Psoas muscle (tissue), 8 donors: ENCODE measurements around the gene ZGPAT. TPM values are rescaled to one million over a fixed set of nuclear protein-coding genes. Genes with fewer than 3 reads are reported as not detected.

Experiments
- ATAC-seq, 4 donors: fragments of 200-7000 bp; cut with Tn5 transposase; one replicate each; pipeline ENCODE4 v1.9.1; 2020; ENCODE audit warnings: moderate library complexity in 3 of 4, mild to moderate bottlenecking in 2 of 4
- DNase-seq, 2 donors: peaks; one replicate each; pipeline ENCODE4 v3.0.0-alpha.2; 2020
- H3K27ac ChIP-seq: fragments of 200-600 bp; one replicate; pipeline ENCODE4 v1.8.0; 2022
- H3K27me3 ChIP-seq, 3 donors: fragments of 200-600 bp in 1 of 3; one replicate each; pipeline versions ENCODE4 v1.6.1 to v1.8.0; 2013 to 2022; ENCODE audit warnings: low read length in 2 of 3, mild to moderate bottlenecking in 2 of 3, moderate library complexity in 1 of 3; ENCODE audit not compliant: insufficient read depth in 3 of 3
- H3K36me3 ChIP-seq, 2 donors: fragments of 200-600 bp in 1 of 2; one replicate each; pipeline versions ENCODE4 v1.6.1 to v1.8.0; 2013 to 2022; ENCODE audit warnings: low read depth in 1 of 2, mild to moderate bottlenecking in 1 of 2, moderate library complexity in 1 of 2; ENCODE audit not compliant: insufficient read depth in 1 of 2
- H3K4me1 ChIP-seq: fragments of 200-600 bp; one replicate; pipeline ENCODE4 v1.8.0; 2022
- H3K4me3 ChIP-seq: fragments of 200-600 bp; one replicate; pipeline ENCODE4 v1.8.0; 2022; ENCODE audit warnings: mild to moderate bottlenecking
- H3K9me3 ChIP-seq: fragments of 200-600 bp; one replicate; pipeline ENCODE4 v1.8.0; 2022
- CTCF ChIP-seq: fragments of 200-600 bp; IDR thresholded peaks from one replicate; pipeline ENCODE4 v1.8.0; 2022; ENCODE audit warnings: antibody characterized with exemption
- WGBS, 3 donors: extraction: QIAGEN DNeasy Blood & Tissue Kit; methylation state at CpG; one replicate each; pipeline versions ENCODE4 v1.1.6 to v1.1.7; 2013; 5-methylcytosine and 5-hydroxymethylcytosine counted together
- intact Hi-C, 2 donors: fragments of 100-400 bp; cut with DNase I; formaldehyde crosslinking; loops; one replicate each; pipeline versions ENCODE4 v1.11.0 to v1.14.2; 2022
- polyA plus RNA-seq, 3 donors: library from polyadenylated mRNA; stranded (reverse); fragments of 200-250 nt; gene quantifications; one replicate each; pipeline ENCODE4 v1.2.3, GENCODE V29; 2013
- total RNA-seq, 4 donors: library from RNA; stranded (reverse); fragmentation: NEBNext Ultra II Directional in 2 of 4; extraction: Animal tissue kit (Norgen Biotek cat#: 25700) in 2 of 4; gene quantifications; one replicate each; pipeline versions ENCODE4 v1.2.1 to v1.2.4, GENCODE V29; 2021 to 2023
- donor health status: healthy with polysubstance abuse.
- donor health status: DM: no; HTN: no; CAD: no; lungs with moderate emphysema.
- donor health status: Bipolar disorder and iron deficiency.
- donor health status: healthy.
- donor health status: DM: yes; HTN: yes; CAD: no.
- donor health status: DM: no; HTN: no; CAD: no.
- donor health status: DM: no; HTN: no; CAD: no.
- donor health status: DM: yes; HTN: yes; CAD: no.

The ZGPAT gene
- total and polyA plus RNA-seq, 7 donors = 10.7 to 54.8 (median 18.2) TPM

- Histone ChIP-seq H3K27me3 (no peaks in the 10 kb centered on the region), H3K36me3 (peaks cover 0 to 6% of the 10 kb centered on the region in 2 donors), H3K27ac (no peak overlapping the region), H3K4me1 (no peaks in the 10 kb centered on the region), H3K9me3 (no peaks in the 10 kb centered on the region), H3K4me3 (no peak overlapping the region)
- ATAC-seq = no peak
- no peak for DNase-seq
- no peak for TF ChIP-seq CTCF
- WGBS, 3 donors = 83 to 86% (median 85%) methylated on average over 14 to 16 of the region's 16 CpGs
- intact Hi-C loops = no loop called here
Measured at GRCh38 chr20:63765082-63765873, 57.4 kb downstream of the ZGPAT start.

- no peak for TF ChIP-seq CTCF
- Histone ChIP-seq H3K27ac (no peak overlapping the region), H3K27me3 (no peaks in the 10 kb centered on the region), H3K4me1 (no peaks in the 10 kb centered on the region), H3K4me3 (no peak overlapping the region), H3K36me3 (peaks cover 0 to 6% of the 10 kb centered on the region in 2 donors), H3K9me3 (no peaks in the 10 kb centered on the region)
- DNase-seq (no peak), ATAC-seq (peak in 3 of 4 donors; percentile 41 to 69 (median 67))
- WGBS, 3 donors = 70 to 80% (median 78%) methylated on average over 7 of the region's 7 CpGs
- intact Hi-C loops = no loop called here
Measured at GRCh38 chr20:63765902-63766301, 58.1 kb downstream of the ZGPAT start.

- H3K4me1 ChIP-seq = no peaks in the 10 kb centered on the region
- ATAC-seq (peak in 1 of 4 donors; percentile 28), DNase-seq (no peak)
- H3K27ac ChIP-seq = no peak overlapping the region
- 44 to 63% (median 51%) methylated on average over 38 of the region's 38 CpGs for WGBS, 3 donors
- H3K27me3 ChIP-seq = no peaks in the 10 kb centered on the region
- intact Hi-C loops = no loop called here
- no peak for TF ChIP-seq CTCF
- H3K36me3 ChIP-seq = peaks cover 0 to 6% of the 10 kb centered on the region in 2 donors
- H3K4me3 ChIP-seq = no peak overlapping the region
- H3K9me3 ChIP-seq = no peaks in the 10 kb centered on the region
Measured at GRCh38 chr20:63766695-63767426, 59.0 kb downstream of the ZGPAT start.

GRCh38 chr20:63767456-63767855, 59.6 kb downstream of the ZGPAT start:
- H3K27ac ChIP-seq = no peak overlapping the region
- TF ChIP-seq CTCF = no peak
- DNase-seq (no peak), ATAC-seq (peak; percentile 25 to 69 (median 44))
- peaks cover 0 to 6% of the 10 kb centered on the region in 2 donors for H3K36me3 ChIP-seq
- WGBS, 3 donors = 47 to 55% (median 49%) methylated on average over 18 of the region's 18 CpGs
- H3K4me3 ChIP-seq = no peak overlapping the region
- intact Hi-C loops = no loop called here
- H3K27me3 ChIP-seq = no peaks in the 10 kb centered on the region
- H3K4me1 ChIP-seq = no peaks in the 10 kb centered on the region
- H3K9me3 ChIP-seq = no peaks in the 10 kb centered on the region
